ENCODE results near the gene CHTF18. TPM values are rescaled to one million over a fixed set of nuclear protein-coding genes. Genes with fewer than 3 reads are reported as not detected.
"Not testable (repeated sequence)": the region's sequence is repeated elsewhere in the genome, so short reads cannot be mapped to it uniquely, and the experiment has no call there.

The CHTF18 gene
- total RNA-seq, 1 experiment from 2014 or later: 120 TPM

GRCh38 chr16:819336-820043 is 31.1 kb downstream of the CHTF18 start:
- Mint-ChIP-seq H3K36me3 (ENCODE audit: insufficient read depth in 1 of 3, low read depth in 3 of 3) (no peaks in the 10 kb centered on the region), H3K27me3 (ENCODE audit: low read depth) (peaks cover 13% of the 10 kb centered on the region), H3K4me1 (peaks cover 10 to 15% of the 10 kb centered on the region in 2 experiments), H3K9me3 (peaks cover 0 to 4% of the 10 kb centered on the region in 2 experiments; a peak in 1 of 5 replicates), H3K27ac (no peak overlapping the region), H3K4me3 (no peak overlapping the region)
- Histone ChIP-seq H2AFZ (ENCODE audit: low read length) (no peak overlapping the region), H3K79me1 (ENCODE audit: insufficient read depth, low read depth, low read length, poor library complexity, severe bottlenecking) (no peaks in the 10 kb centered on the region), H3K14ac (ENCODE audit: insufficient read depth, low read length) (no peak overlapping the region), H4K5ac (ENCODE audit: insufficient read length, low read depth, low read length) (no peak overlapping the region), H3K27ac (ENCODE audit: insufficient read length, low read depth, low read length) (no peak overlapping the region), H3K56ac (ENCODE audit: insufficient read length, low read depth, low read length) (no peak overlapping the region), H2AK5ac (ENCODE audit: insufficient read length, low read length) (no peak overlapping the region), H2BK5ac (ENCODE audit: insufficient read length, low read length) (no peak overlapping the region), H2BK120ac (ENCODE audit: low read depth, low read length, poor library complexity, severe bottlenecking) (no peak overlapping the region), H3T11ph (ENCODE audit: low read length) (no peak overlapping the region), H3K23ac (ENCODE audit: insufficient read length, low read depth, low read length) (no peak overlapping the region), H4K91ac (ENCODE audit: insufficient read length, low read depth, low read length) (no peak overlapping the region), H2BK12ac (ENCODE audit: insufficient read length, low read depth, low read length) (no peak overlapping the region), H3K4ac (ENCODE audit: low read depth, low read length) (no peak overlapping the region), H2BK20ac (ENCODE audit: low read depth, low read length, poor library complexity, severe bottlenecking) (no peak overlapping the region), H3K4me1 (ENCODE audit: insufficient read depth, low read length) (no peaks in the 10 kb centered on the region), H3K9ac (ENCODE audit: extremely low read depth, insufficient read length, low read length) (no peak overlapping the region), H4K20me1 (ENCODE audit: control insufficient read depth, insufficient read depth, insufficient read length) (no peaks in the 10 kb centered on the region), H3K4me2 (ENCODE audit: insufficient read depth, insufficient read length, low read length) (no peak overlapping the region), H3K27me3 (ENCODE audit: insufficient read depth, low read length) (no peaks in the 10 kb centered on the region; the same call in 1 of the 2 replicates), H3K79me2 (ENCODE audit: insufficient read depth, low read length) (no peaks in the 10 kb centered on the region), H3K23me2 (ENCODE audit: insufficient read length, low read depth, low read length, poor library complexity, severe bottlenecking) (no peaks in the 10 kb centered on the region), H3K18ac (ENCODE audit: insufficient read length, low read depth, low read length) (no peak overlapping the region), H4K8ac (replicated peaks; ENCODE audit: insufficient read length, low read depth, low read length) (no peak overlapping the region), H2BK15ac (ENCODE audit: low read depth, low read length) (no peak overlapping the region), H3K9me3 (ENCODE audit: control insufficient read depth, low read depth, low read length) (no peaks in the 10 kb centered on the region)
- no peak for DNase-seq
- WGBS (ENCODE audit: extremely low coverage, insufficient read length, low lambda C conversion rate): no CpG with 5 or more reads among the region's 23 CpGs
- no peak for TF ChIP-seq CTCF (conservative IDR thresholded peaks at IDR 0.05)

- not testable (repeated sequence) for H2BK15ac ChIP-seq (ENCODE audit: low read depth, low read length); H3K9ac ChIP-seq (ENCODE audit: extremely low read depth, insufficient read length, low read length); H2BK5ac ChIP-seq (ENCODE audit: insufficient read length, low read length); H3K9me3 Mint-ChIP-seq; H4K8ac ChIP-seq (replicated peaks; ENCODE audit: insufficient read length, low read depth, low read length); H3K4me3 Mint-ChIP-seq; H3K14ac ChIP-seq (ENCODE audit: insufficient read depth, low read length); H3K4ac ChIP-seq (ENCODE audit: low read depth, low read length); H3K36me3 Mint-ChIP-seq (ENCODE audit: insufficient read depth in 1 of 3, low read depth in 3 of 3); H3K9me3 ChIP-seq (ENCODE audit: control insufficient read depth, low read depth, low read length); H2AFZ ChIP-seq (ENCODE audit: low read length); H3K18ac ChIP-seq (ENCODE audit: insufficient read length, low read depth, low read length); H3K79me1 ChIP-seq (ENCODE audit: insufficient read depth, low read depth, low read length, poor library complexity, severe bottlenecking); H2BK120ac ChIP-seq (ENCODE audit: low read depth, low read length, poor library complexity, severe bottlenecking); H3K27ac Mint-ChIP-seq; H4K5ac ChIP-seq (ENCODE audit: insufficient read length, low read depth, low read length); H3K56ac ChIP-seq (ENCODE audit: insufficient read length, low read depth, low read length); H4K91ac ChIP-seq (ENCODE audit: insufficient read length, low read depth, low read length); H2AK5ac ChIP-seq (ENCODE audit: insufficient read length, low read length); DNase-seq; H3K4me2 ChIP-seq (ENCODE audit: insufficient read depth, insufficient read length, low read length); H3K4me1 ChIP-seq (ENCODE audit: insufficient read depth, low read length); H3K23me2 ChIP-seq (ENCODE audit: insufficient read length, low read depth, low read length, poor library complexity, severe bottlenecking); H2BK20ac ChIP-seq (ENCODE audit: low read depth, low read length, poor library complexity, severe bottlenecking); H3K79me2 ChIP-seq (ENCODE audit: insufficient read depth, low read length); H3T11ph ChIP-seq (ENCODE audit: low read length); H3K27me3 ChIP-seq (ENCODE audit: insufficient read depth, low read length); H3K23ac ChIP-seq (ENCODE audit: insufficient read length, low read depth, low read length); H2BK12ac ChIP-seq (ENCODE audit: insufficient read length, low read depth, low read length); H4K20me1 ChIP-seq (ENCODE audit: control insufficient read depth, insufficient read depth, insufficient read length); H3K27ac ChIP-seq (ENCODE audit: insufficient read length, low read depth, low read length)
- Mint-ChIP-seq H3K27me3 (ENCODE audit: low read depth) (peaks cover 13% of the 10 kb centered on the region), H3K4me1 (peaks cover 10 to 15% of the 10 kb centered on the region in 2 experiments)
- WGBS (ENCODE audit: extremely low coverage, insufficient read length, low lambda C conversion rate): no CpG with 5 or more reads among the region's 10 CpGs
Measured at GRCh38 chr16:820044-820408, 31.6 kb downstream of the CHTF18 start.
